Right lobe of liver (tissue), 4 donors: ENCODE results near the gene HOXC11.

Source experiments
- CTCF ChIP-seq, 4 donors: fragments of 200-600 bp in 3 of 4; fragments of 450-650 bp in 1 of 4; IDR thresholded peaks; one replicate each; pipeline versions ENCODE4 v1.5.1 to v1.8.0; 2016 to 2022; ENCODE audit warnings: antibody characterized with exemption in 4 of 4, mild to moderate bottlenecking in 2 of 4
- POLR2A ChIP-seq: fragments of 450-650 bp; IDR thresholded peaks from one replicate; pipeline ENCODE4 v1.6.1; 2017; ENCODE audit warnings: antibody characterized with exemption, mild to moderate bottlenecking
- donor health status: DM: no; HTN: no; CAD: no.
- donor health status: DM: no; HTN: no; CAD: no.
- donor health status: DM: no; HTN: yes; CAD: no.

DNA sequence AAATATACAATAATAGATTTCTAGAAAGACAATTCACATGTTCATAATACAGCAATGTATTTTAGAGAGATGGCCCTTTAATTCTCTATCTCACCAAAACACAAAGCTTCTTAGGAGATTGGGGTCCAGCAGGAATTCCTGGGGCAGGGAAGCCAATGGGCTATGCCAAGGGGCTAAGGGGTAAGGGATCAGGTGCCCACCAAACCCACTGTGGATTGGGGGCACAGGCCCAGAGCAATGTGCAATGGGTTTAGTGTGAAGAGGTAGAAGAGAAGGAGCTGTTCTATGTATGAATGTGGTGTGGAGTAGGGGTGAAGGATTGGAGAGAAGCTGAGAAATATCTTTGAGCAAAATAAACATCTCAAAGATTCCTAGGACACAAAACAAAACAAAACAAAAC, 31.7 kb upstream of the HOXC11 start:
- TF ChIP-seq CTCF (IDR thresholded peaks at IDR 0.05) (no peak), POLR2A (no peak)
